ENCODE data around the gene UBE3C.
"Not testable (repeated sequence)": the region's sequence is repeated elsewhere in the genome, so short reads cannot be mapped to it uniquely, and the experiment has no call there.

Gene UBE3C

GRCh38 chr7:157138424-157139110, at the start of gene UBE3C:
Gene UBE3C, plus strand, starts transcription at chr7:157138926. Its CDS starts 347 bp downstream, at chr7:157139273.
- DNase-seq (ENCODE audit: low spot score): peak; percentile 88

- DNase-seq (ENCODE audit: low spot score): no peak
Measured at GRCh38 chr7:157089100-157089610, 49.6 kb upstream of the UBE3C start.

- no peak for DNase-seq (ENCODE audit: low spot score)
Measured at GRCh38 chr7:157090485-157091165, 48.1 kb upstream of the UBE3C start.

GRCh38 chr7:157096286-157097055, 42.3 kb upstream of the UBE3C start:
- no peak for DNase-seq (ENCODE audit: low spot score)

GRCh38 chr7:157097056-157097329, 41.7 kb upstream of the UBE3C start:
- DNase-seq (ENCODE audit: low spot score): no peak

GRCh38 chr7:157097569-157097968, 41.2 kb upstream of the UBE3C start:
- DNase-seq (ENCODE audit: low spot score): no peak

- DNase-seq (ENCODE audit: low spot score): not testable (repeated sequence)
Measured at GRCh38 chr7:157100005-157100404, 38.7 kb upstream of the UBE3C start.

- DNase-seq (ENCODE audit: low spot score): not testable (repeated sequence)
Measured at GRCh38 chr7:157103641-157104040, 35.1 kb upstream of the UBE3C start.

GRCh38 chr7:157111311-157111710, 27.4 kb upstream of the UBE3C start:
- no peak for DNase-seq (ENCODE audit: low spot score)

GRCh38 chr7:157112706-157113105, 26.0 kb upstream of the UBE3C start:
- DNase-seq (ENCODE audit: low spot score): no peak

- DNase-seq (ENCODE audit: low spot score): no peak
Measured at GRCh38 chr7:157113607-157114006, 25.1 kb upstream of the UBE3C start.

- no peak for DNase-seq (ENCODE audit: low spot score)
Measured at GRCh38 chr7:157116762-157117161, 22.0 kb upstream of the UBE3C start.

GRCh38 chr7:157117796-157118195, 20.9 kb upstream of the UBE3C start:
- DNase-seq (ENCODE audit: low spot score): no peak

- no peak for DNase-seq (ENCODE audit: low spot score)
Measured at GRCh38 chr7:157120181-157120580, 18.5 kb upstream of the UBE3C start.

- no peak for DNase-seq (ENCODE audit: low spot score)
Measured at GRCh38 chr7:157121184-157121715, 17.5 kb upstream of the UBE3C start.

GRCh38 chr7:157122800-157123495, 15.8 kb upstream of the UBE3C start:
- DNase-seq (ENCODE audit: low spot score): no peak

- DNase-seq (ENCODE audit: low spot score): no peak
Measured at GRCh38 chr7:157124690-157125089, 14.0 kb upstream of the UBE3C start.

- no peak for DNase-seq (ENCODE audit: low spot score)
Measured at GRCh38 chr7:157125376-157126223, 13.1 kb upstream of the UBE3C start.

- no peak for DNase-seq (ENCODE audit: low spot score)
Measured at GRCh38 chr7:157126921-157127320, 11.8 kb upstream of the UBE3C start.

GRCh38 chr7:157129200-157129599, 9.5 kb upstream of the UBE3C start:
- DNase-seq (ENCODE audit: low spot score): no peak

- no peak for DNase-seq (ENCODE audit: low spot score)
Measured at GRCh38 chr7:157129907-157130460, 8.7 kb upstream of the UBE3C start.

Measured in activated CD4-positive, alpha-beta T cell treated with anti-CD3 and anti-CD28 coated beads, Interleukin-2, Interleukin-4, amounts not matched to agents 100 ng/mL and 50 ng/mL, durations not matched to agents 16 hours and 8 hours (primary cell).